Measurements from ENCODE around the gene INTS7.

GRCh38 chr1:211902624-211903291 is 132.6 kb downstream of the INTS7 start:
- TF ChIP-seq REST (IDR thresholded peaks at IDR 0.05; ENCODE audit: insufficient read depth in 1 of 2, low read depth in 2 of 2, low read length in 2 of 2) = no peak
- TF ChIP-seq POLR2AphosphoS5 (IDR thresholded peaks at IDR 0.05; ENCODE audit: low read depth, low read length) = no peak
